A673 (cell line): Measurements from ENCODE around the gene ZFYVE9. TPM values are rescaled to one million over a fixed set of nuclear protein-coding genes. Genes with fewer than 3 reads are reported as not detected.
A peak's percentile ranks its signal among the peaks of the same experiment; 100 is the strongest.

Experiments
- BruUV-seq: library from RNA; stranded (reverse); fragments of 400-500 nt; replicated peaks from 2 replicates; lab custom pipeline; 2021; lab: Mats Ljungman, UMichigan
- CTCF ChIA-PET: fragments of 300-600 bp; sonication (Branson Sonifier 250); formaldehyde crosslinking; loops from one replicate; lab custom pipeline; 2022; ENCODE audit warnings: antibody characterized with exemption; lab: Charles Lee
- POLR2A ChIA-PET: fragments of 300-600 bp; sonication (Branson Sonifier 250); formaldehyde crosslinking; loops from one replicate; lab custom pipeline; 2022; ENCODE audit warnings: antibody characterized with exemption; ENCODE audit not compliant: low non-redundant PET; lab: Charles Lee
- DNase-seq: peaks from one replicate; pipeline ENCODE4 v3.0.0-alpha.2; 2015; ENCODE audit warnings: low spot score
- H3K27ac ChIP-seq: fragments of 200-600 bp; sonication (generic); 2 replicates; pipeline ENCODE4 v1.5.1; 2016; ENCODE audit warnings: mixed run types, low read depth, mild to moderate bottlenecking, mixed read lengths, antibody characterized with exemption, low read length; ENCODE audit not compliant: poor library complexity, severe bottlenecking
- H3K27me3 ChIP-seq: fragments of 200-600 bp; sonication (generic); replicated peaks from 2 replicates; pipeline ENCODE4 v1.6.1; 2017; ENCODE audit warnings: mixed run types, low read depth, mild to moderate bottlenecking, mixed read lengths, antibody characterized with exemption, low read length; ENCODE audit not compliant: insufficient read depth, poor library complexity
- H3K36me3 ChIP-seq: fragments of 200-600 bp; sonication (generic); 2 replicates; pipeline ENCODE4 v1.6.1; 2016; ENCODE audit warnings: mixed run types, mild to moderate bottlenecking, mixed read lengths, antibody characterized with exemption, low read length; ENCODE audit not compliant: insufficient read depth, poor library complexity, severe bottlenecking
- H3K4me1 ChIP-seq: fragments of 200-600 bp; sonication (generic); 2 replicates; pipeline ENCODE4 v1.6.1; 2017; ENCODE audit warnings: mixed run types, mild to moderate bottlenecking, mixed read lengths, antibody characterized with exemption, low read length; ENCODE audit not compliant: insufficient read depth, poor library complexity, severe bottlenecking
- H3K4me3 ChIP-seq: fragments of 200-600 bp; sonication (generic); 2 replicates; pipeline ENCODE4 v1.5.1; 2016; ENCODE audit warnings: low read depth, mixed run types, mild to moderate bottlenecking, mixed read lengths, low read length; ENCODE audit not compliant: poor library complexity, severe bottlenecking
- H3K9me3 ChIP-seq: fragments of 200-600 bp; sonication (generic); 2 replicates; pipeline ENCODE4 v1.6.1; 2016; ENCODE audit warnings: mixed run types, low read depth, mild to moderate bottlenecking, mixed read lengths, antibody characterized with exemption, low read length; ENCODE audit not compliant: poor library complexity, severe bottlenecking
- EZH2 ChIP-seq: fragments of 200-600 bp; sonication (generic); IDR thresholded peaks from 2 replicates; pipeline ENCODE4 v1.6.1; 2017; ENCODE audit warnings: borderline replicate concordance, low read depth, mild to moderate bottlenecking, mixed read lengths, antibody characterized with exemption, low read length; ENCODE audit not compliant: poor library complexity, severe bottlenecking
- intact Hi-C: fragments of 100-400 bp; cut with micrococcal nuclease; formaldehyde crosslinking; loops from one replicate; pipeline ENCODE4 v1.10.0; 2022; ENCODE audit not compliant: unreplicated experiment
- total RNA-seq: library from RNA; stranded (reverse); gene quantifications from 2 replicates; pipeline ENCODE4 v1.2.3, GENCODE V29; 2021
- TF ChIP-seq, protein P1 (sequence below): fragments of 300-800, 200-600 bp; sonication (generic); conservative IDR thresholded peaks from 2 replicates; pipeline ENCODE4 v1.5.1; 2017; ENCODE audit warnings: low read depth, mild to moderate bottlenecking, antibody characterized with exemption, low read length, moderate library complexity, mixed read lengths

The ZFYVE9 gene
- total RNA-seq, 1 experiment from 2014 or later, result 19.6 TPM

DNA sequence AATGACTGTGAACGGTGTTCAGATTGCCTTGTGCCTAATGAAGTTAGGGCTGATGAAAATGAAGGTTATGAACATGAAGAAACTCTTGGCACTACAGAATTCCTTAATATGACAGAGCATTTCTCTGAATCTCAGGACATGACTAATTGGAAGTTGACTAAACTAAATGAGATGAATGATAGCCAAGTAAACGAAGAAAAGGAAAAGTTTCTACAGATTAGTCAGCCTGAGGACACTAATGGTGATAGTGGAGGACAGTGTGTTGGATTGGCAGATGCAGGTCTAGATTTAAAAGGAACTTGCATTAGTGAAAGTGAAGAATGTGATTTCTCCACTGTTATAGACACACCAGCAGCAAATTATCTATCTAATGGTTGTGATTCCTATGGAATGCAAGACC lies 96.6 kb downstream of the ZFYVE9 start:
- Histone ChIP-seq H3K9me3 (no peaks in the 10 kb centered on the region), H3K36me3 (no peaks in the 10 kb centered on the region), H3K27me3 (no peaks in the 10 kb centered on the region), H3K4me1 (peaks cover 9% of the 10 kb centered on the region), H3K4me3 (no peak overlapping the region), H3K27ac (no peak overlapping the region)
- TSS peak; percentile 30 for BruUV-seq
- CTCF ChIA-PET, result no interaction called here
- POLR2A ChIA-PET, result no interaction called here
- intact Hi-C loops, result no loop called here
- DNase-seq, result no peak
- TF ChIP-seq, protein P1, sequence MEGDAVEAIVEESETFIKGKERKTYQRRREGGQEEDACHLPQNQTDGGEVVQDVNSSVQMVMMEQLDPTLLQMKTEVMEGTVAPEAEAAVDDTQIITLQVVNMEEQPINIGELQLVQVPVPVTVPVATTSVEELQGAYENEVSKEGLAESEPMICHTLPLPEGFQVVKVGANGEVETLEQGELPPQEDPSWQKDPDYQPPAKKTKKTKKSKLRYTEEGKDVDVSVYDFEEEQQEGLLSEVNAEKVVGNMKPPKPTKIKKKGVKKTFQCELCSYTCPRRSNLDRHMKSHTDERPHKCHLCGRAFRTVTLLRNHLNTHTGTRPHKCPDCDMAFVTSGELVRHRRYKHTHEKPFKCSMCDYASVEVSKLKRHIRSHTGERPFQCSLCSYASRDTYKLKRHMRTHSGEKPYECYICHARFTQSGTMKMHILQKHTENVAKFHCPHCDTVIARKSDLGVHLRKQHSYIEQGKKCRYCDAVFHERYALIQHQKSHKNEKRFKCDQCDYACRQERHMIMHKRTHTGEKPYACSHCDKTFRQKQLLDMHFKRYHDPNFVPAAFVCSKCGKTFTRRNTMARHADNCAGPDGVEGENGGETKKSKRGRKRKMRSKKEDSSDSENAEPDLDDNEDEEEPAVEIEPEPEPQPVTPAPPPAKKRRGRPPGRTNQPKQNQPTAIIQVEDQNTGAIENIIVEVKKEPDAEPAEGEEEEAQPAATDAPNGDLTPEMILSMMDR, result no peak
- no peak for TF ChIP-seq EZH2

DNA sequence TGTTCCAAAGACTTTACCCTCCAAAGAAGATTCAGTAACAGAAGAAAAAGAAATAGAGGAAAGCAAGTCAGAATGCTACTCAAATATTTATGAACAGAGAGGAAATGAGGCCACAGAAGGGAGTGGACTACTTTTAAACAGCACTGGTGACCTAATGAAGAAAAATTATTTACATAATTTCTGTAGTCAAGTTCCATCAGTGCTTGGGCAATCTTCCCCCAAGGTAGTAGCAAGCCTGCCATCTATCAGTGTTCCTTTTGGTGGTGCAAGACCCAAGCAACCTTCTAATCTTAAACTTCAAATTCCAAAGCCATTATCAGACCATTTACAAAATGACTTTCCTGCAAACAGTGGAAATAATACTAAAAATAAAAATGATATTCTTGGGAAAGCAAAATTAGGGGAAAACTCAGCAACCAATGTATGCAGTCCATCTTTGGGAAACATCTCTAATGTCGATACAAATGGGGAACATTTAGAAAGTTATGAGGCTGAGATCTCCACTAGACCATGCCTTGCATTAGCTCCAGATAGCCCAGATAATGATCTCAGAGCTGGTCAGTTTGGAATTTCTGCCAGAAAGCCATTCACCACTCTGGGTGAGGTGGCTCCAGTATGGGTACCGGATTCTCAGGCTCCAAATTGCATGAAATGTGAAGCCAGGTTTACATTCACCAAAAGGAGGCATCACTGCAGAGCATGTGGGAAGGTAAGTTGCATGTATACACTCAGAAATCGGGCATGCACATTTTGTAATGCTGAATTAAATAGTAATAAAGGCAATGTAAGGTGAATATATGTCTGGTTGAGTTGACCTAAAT lies 97.2 kb downstream of the ZFYVE9 start:
- no peaks in the 10 kb centered on the region for H3K9me3 ChIP-seq
- CTCF ChIA-PET, result no interaction called here
- no peak for DNase-seq
- H3K4me3 ChIP-seq, result no peak overlapping the region
- BruUV-seq, result no TSS peak
- H3K4me1 ChIP-seq, result peaks cover 9% of the 10 kb centered on the region
- POLR2A ChIA-PET, result no interaction called here
- H3K27ac ChIP-seq, result no peak overlapping the region
- H3K27me3 ChIP-seq, result no peaks in the 10 kb centered on the region
- H3K36me3 ChIP-seq, result no peaks in the 10 kb centered on the region
- TF ChIP-seq, protein P1, result no peak
- TF ChIP-seq EZH2, result no peak
- intact Hi-C loops, result no loop called here

DNA sequence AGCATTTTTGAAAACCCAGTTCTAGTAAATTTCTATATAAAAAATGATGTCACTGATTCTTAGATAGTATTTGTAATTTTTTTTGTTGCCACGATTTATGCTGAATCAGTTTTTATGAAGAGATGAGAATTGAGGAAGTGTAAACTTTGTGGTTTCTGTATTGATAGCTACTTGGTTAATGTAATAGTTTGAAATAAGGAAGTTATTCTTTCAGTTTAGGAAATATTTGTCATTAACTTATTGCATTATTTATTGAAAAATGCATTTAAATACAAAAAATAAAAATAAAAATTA lies 97.8 kb downstream of the ZFYVE9 start:
- Histone ChIP-seq H3K4me3 (no peak overlapping the region), H3K27me3 (no peaks in the 10 kb centered on the region), H3K9me3 (no peaks in the 10 kb centered on the region), H3K27ac (no peak overlapping the region), H3K4me1 (peaks cover 9% of the 10 kb centered on the region), H3K36me3 (no peaks in the 10 kb centered on the region)
- intact Hi-C loops, result no loop called here
- no TSS peak for BruUV-seq
- CTCF ChIA-PET, result no interaction called here
- DNase-seq, result no peak
- TF ChIP-seq EZH2, result no peak
- TF ChIP-seq, protein P1, result no peak
- POLR2A ChIA-PET, result no interaction called here
